Daoy (cell line): ENCODE measurements around the gene PSMB7. TPM values are rescaled to one million over a fixed set of nuclear protein-coding genes. Genes with fewer than 3 reads are reported as not detected.

Experiments
- DNase-seq: peaks from one replicate; pipeline ENCODE4 v3.0.0-alpha.2; 2015; ENCODE audit warnings: low read depth
- total RNA-seq: library from RNA; depleted of rRNA; stranded (reverse); fragments of >200 nt; shearing (Covaris generic); gene quantifications from 2 replicates; pipeline ENCODE4 v1.2.3, GENCODE V29; 2014

PSMB7 gene
- total RNA-seq, 1 experiment from 2014 or later = 640 TPM

DNA sequence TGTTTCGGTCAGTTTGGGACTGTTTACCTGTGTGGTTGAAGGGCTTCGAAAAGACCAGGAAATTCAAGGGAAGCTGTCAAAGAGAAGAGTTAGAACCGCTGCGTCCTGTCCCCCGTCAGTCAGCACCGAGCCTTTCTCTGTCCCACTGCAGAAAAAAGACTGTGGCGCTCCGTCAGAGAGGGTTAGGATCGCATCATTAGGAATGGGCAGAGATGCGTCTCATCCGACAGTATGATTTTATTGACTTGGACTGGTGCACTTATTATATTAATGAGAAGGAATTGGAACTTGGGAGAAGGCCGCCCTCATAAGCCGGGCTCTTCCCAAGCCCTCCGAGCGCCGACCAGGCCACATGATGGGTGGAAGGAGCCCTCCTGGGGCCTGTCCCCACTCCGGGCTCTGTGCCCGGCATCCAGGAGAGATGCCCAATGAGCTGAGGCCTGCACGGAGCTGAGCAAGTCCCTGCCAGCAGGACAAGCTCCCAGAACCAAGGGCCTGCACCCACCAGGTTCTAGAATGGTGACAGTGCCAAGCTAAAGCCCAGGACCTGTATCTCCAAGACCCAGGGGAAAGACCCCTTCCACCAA lies 85.9 kb downstream of the PSMB7 start:
- no peak for DNase-seq

DNA sequence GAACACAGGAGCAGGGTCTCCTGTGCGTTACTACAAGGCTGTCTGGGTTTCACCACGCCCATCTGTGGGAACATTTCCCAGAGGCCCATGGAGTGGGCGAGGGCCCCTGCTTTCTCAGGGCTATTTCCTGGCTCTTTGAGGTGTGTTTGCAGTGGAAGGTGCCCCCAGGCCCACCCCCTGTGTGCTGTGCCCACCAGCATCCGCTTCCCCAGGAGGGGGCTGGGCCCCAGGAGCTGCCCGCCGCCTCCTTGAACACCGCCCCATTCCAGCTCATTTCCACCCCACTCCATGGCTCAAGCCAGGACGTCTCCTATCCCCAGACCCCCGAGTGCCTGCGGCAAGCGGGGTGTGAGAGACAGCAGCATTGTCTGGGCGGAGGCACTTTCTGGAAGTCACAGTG lies 87.0 kb downstream of the PSMB7 start:
- no peak for DNase-seq

DNA sequence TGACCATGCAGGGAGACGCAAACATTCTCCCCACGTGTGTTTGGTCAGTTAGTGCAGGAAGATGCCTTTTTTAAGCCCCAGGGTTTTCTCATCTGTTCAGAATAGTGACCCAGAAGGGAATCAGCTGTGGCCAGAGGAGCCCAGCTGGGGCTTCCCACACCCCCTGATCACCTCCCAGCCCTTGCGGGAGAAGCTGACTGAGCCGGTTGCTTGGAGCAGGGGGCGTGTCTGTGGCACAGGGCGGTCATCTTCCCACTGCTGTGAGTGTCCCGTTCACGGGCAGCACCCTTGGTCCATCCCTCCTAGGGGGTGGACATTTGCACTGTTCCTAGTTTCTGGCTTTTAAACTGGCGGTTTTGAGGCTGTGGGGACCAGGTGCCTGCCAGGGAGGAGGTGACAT lies 87.8 kb downstream of the PSMB7 start:
- DNase-seq = no peak

DNA sequence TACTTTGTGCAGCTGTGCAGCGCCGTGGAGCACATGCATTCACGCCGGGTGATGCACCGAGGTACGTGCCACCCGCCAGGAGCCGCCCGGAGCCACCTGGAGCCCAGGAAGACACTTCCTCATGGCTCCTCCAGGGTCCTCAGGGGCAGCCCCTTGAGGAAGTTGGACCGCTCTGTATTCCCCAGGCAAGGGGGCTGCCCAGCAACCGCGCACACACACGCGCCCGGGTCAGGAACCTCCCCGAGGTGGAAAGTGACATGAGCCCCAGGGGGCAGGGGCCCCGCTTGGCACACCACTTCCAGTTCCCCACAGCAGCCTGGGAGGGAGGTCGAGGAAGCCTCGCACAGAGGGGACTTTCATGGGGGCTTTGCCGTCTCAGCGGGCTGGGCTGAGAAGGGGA lies 88.9 kb downstream of the PSMB7 start:
- DNase-seq = no peak

DNA sequence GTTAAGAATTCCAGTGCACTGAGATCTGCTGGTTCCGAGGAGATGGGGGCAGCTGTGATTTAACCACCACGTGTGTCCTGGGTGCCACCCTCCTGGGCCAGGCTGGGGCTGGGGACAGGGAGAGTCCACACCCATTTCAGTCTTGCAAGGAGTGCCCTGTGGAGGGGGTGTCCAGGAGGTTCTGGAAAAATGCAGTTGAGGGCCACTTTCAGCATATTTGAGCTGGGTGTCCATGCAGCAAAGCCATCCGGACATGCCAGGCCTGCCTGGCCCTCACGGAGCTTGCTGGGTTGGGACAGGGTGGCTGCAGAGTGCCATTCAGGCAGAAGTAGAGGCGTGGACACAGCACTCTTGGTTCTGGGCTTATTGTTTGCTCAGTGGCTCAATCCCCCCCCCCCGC lies 89.4 kb downstream of the PSMB7 start:
- no peak for DNase-seq

DNA sequence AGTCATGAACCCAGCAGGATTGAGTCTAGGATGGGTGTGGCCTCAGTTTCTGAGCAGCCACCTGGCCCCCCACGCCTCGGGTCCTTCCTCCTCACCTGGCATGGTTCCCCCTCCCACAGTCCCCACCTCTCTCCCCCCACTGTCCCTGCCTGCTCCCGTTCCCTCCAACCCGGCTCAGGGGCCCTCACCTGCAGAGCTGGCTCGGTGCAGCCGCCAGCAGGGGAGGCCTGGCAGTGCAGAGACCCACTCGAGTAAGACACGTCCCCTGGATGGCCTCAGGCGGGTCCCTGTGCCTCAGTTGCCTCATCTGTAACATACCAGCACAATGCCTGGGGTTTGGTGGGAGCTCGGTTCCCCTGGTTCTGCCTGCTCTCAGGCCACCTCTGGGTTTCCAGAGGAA lies 91.3 kb downstream of the PSMB7 start:
- DNase-seq = no peak

DNA sequence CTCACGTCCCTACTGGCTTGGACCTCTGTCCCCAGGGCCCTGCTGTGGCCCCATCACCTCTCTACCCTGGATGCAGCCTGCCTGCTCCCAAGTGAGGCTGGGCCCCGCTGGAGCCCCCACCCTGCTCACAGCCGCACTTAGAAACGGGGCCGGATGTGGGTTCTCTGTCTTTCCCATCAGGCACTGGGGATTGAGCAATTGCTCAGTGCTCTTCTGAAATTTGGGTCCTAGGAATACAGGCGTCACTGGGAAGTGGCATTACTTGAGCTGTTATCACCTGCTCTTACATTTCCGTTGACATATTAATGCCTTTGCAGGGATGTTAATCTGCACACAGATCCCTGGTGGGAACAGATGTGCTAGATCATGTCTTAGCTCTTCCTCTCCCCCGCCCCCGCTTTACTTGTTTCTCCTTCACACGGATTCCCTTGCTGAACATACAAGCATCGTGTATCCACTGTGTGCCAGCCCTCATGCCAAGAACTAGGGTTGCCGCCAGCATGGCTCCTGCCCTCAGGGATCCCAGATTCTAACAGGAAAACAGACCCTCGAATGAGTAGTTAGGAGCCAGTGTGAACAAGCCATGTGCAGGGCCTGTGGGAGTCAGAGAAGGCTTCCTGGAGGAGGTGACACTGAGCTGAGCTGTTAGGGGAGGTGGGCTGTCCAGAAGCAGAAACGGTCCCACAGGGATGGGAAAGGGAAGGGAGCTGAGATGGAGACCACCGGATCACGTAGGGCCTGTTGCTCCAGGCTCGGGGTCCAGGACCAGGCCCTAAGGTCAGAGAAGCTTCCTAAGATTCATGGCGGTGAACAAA lies 92.4 kb downstream of the PSMB7 start:
- DNase-seq = no peak

DNA sequence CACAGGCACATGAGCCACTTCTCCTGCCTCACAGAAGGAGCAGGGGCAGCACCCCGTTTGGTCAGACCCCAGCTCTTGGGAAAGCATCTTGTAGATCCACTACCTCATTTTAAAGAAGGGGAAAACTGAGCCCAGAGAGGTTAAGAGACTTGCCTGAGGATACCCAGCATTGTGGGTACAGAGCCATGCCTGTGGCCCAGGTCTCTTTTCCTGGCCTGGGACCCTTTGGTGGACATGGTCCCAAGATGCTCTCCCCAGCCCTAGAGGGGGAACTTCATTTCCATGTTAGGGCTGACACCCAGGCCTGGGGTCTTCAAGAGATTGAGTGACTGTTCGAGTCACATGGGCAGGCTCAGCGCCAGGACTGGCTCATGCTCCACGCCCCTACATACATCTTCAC lies 93.3 kb downstream of the PSMB7 start:
- DNase-seq = no peak

DNA sequence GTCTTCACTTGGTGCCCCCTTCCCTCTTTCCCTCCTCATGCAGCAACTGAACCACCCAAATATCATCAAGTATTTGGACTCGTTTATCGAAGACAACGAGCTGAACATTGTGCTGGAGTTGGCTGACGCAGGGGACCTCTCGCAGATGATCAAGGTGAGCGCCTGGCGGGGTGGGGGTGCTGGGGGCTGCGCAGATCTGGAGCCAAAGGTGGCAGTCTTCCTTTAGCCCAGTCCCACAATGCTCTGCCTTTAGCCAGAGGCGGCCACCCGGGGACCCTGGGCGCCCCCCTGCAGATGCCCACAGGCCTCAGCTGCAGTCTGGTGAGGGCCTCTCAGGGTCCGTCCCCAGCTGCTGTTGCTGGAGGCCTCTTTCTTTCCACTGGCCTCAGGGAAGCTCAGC lies 93.8 kb downstream of the PSMB7 start:
- DNase-seq = no peak

DNA sequence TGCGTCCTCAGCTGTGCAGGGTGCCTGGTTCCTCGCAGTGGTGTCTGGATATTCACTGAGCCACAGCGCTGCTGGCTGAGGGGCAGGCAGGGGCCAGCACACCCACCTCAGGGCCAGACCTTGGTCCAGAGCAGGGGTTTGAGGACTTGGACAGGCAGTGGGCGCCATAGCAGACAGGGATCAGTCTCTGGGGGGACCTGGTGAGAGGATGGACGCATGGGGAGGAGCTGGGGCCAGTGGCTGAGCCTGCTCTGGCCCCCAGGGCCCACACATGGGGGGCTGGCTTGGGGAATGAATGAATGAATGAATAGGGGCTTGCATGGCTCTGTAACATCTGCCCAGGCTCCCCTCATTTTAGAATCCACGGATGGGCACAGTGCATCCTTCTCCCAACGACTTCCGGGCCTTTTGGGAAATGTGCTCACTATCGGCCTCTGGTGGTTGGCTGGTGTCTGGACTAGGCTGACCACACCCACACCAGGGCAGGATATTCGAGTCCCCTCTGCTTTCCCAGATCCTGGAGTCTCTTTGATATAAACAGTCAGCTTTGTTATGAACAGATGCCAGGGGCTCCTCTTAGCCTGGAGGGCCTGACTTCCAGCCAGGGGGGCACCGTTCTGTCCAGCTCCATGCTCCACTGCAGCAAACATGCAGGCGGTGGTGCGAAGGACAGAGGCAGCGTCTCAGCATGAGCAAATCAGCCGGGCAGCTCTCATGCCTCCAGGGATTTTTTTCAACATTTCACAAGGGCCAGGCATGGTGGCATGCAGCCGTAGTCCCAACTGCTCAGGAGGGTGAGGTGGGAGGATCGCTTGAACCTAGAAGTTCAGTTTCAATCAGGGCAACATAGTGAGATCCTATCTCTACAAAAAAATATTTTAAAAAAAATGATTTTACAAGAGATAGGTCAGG lies 94.9 kb downstream of the PSMB7 start:
- DNase-seq = peak; percentile 78

DNA sequence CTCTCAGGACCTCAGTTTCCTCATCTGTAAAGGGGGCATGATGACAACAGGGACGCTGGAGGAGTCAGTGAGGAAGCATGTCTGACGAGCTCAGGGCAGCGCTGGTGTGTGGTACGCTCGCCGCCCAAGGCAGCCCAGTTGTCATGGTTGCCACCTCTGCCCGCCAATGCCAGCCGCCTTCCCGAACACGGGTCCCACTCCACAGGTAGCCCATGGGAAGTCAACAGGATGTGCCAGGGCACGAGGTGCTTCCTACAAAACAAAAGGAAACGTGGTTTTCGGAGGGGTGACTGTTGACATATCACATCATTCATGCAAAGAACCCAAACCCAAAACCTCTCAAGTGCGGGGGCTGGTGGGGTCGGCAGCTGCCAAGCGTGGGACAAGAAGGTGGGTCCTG lies 99.4 kb downstream of the PSMB7 start:
- no peak for DNase-seq

DNA sequence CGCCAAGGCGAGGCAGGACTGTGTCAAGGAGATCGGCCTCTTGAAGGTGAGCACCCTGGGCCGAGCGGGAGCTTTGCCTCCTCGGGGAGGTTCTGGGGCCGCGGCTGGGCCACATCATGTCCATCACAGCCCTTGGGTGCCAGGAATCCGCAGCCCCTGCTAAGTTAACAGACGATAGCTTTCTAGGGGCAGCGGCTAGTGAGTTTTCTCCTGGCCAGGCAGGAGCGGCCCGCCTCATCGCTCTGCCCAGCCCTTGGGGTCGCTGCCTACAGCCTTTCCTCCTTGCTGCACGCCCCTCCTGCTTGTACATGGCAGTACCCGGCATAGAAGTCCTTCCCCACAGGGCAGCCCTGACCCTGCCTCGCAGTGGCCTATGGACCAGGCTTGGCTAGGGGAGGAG lies 101.3 kb downstream of the PSMB7 start:
- no peak for DNase-seq

DNA sequence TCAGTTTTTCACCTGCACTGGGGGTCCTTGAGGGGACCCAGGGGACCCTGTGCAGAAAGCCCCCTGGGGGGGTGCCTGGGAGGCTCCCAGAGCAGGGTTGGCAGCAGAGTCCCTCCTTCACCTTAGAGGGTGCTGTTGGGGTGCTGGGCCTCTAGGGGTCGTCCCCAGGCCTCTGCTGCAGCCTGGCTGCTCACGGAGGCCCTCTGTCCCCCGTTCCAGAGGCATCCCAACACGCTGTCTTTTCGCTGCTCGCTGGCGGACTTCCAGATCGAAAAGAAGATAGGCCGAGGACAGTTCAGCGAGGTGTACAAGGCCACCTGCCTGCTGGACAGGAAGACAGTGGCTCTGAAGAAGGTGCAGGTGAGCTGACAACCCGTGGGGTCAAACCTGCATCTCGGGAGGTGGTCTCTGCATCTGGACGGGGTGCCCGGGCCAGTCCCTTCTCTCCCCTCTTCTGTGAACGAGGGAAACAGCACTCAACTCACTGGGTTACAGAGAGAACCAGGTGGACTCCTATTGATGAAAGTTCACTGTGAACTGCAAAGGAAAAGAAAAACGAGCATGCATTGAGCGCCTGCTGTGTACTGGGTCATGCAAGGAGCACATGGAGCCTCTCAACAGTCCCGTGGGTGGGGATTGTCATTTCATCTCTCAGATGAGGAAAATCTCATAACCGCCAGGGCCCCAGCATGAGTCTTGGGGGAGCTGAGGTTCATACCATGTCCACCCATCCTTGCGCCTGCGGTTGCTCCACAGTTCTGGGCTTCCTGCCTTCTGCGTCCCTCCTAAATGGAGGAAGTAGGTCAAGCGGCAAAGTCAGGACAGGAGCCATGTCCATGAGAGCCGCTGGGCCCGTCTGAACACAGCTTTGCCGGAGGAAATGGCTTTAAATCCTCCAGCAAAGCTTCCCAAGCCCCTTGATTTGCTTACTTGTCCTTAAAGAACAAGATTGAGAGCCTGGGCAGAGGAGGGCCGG lies 102.7 kb downstream of the PSMB7 start:
- no peak for DNase-seq

DNA sequence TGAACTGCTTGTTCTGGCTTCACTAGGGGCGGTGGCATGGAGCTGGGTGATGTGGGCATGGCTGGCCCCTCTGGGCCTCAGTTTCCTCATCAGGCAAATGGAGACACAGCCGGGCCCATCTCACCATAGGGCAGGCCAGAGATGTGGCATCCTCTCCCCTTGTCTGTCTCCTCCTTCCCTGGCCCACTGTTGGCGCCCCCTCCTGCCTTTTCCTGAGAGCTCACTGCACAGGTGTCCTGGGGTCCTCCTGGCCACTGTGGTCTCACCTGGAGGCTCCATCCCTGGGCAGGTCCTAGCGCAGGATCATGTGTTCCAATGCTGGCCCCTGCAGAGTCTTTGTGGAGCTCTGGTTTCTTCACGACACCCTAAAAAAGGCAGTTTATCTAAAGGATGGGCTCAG lies 104.0 kb downstream of the PSMB7 start:
- no peak for DNase-seq

DNA sequence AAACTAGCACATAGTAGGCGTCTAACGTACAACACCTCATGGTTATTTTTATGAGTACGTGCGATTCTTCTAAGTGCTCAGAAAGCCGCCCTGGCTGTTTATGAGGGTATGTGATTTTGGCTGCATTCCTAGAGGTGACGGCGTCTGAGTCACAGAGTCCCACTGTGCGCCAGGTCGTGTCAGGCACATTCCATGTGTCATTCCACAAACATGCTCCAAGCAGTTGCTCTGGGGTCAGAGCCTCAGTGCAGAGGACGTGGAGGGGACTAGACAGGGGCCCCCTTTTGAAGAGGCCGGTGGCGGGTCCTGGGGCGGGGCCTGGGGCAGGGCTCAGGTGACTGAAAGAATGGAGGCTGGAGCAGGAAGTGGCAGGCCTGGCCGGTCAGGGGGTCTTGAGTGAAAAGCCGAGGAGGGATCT lies 105.6 kb downstream of the PSMB7 start:
- DNase-seq = peak; percentile 99

DNA sequence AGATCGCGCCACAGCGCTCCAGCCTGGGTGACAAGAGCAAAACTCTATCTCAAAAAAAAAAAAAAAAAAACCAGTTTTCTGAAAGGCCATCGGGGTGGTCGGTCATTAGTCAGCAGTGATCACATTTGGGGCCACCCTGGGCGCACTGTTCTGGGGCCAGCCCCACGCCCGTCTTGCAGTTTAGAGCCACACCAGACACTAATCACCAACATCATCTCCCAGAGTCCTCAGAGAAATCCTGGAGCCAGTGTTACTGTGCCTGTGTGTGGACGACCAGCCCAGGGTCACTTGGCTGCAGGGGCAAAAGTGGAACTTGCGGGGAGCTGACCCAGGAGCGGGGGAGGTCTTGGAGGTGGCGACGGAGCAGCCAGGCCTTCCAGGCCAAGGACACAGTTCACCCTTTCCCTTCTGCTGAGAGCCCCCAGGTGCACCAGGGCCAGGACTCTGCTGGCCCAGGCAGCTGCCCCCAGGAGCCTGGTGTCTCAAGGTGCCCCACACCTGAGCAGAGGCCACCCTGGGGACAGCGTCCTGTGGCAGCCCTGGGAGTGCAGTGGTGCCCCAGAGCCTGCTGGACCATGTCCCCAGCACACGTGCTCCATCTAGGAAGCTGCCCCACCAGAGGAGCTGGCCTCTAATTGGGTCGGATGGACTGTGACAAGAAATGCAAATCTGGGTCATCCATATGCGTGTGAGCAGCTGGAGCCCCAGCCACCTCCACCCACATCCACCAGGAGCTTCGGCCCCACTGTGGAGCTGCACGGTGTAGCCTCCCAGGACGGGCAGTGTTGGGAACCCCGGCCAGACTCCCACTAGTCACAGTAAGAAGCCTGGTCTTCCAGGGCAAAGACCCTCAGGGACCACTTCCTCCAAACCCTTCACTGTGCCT lies 106.4 kb downstream of the PSMB7 start:
- no peak for DNase-seq

DNA sequence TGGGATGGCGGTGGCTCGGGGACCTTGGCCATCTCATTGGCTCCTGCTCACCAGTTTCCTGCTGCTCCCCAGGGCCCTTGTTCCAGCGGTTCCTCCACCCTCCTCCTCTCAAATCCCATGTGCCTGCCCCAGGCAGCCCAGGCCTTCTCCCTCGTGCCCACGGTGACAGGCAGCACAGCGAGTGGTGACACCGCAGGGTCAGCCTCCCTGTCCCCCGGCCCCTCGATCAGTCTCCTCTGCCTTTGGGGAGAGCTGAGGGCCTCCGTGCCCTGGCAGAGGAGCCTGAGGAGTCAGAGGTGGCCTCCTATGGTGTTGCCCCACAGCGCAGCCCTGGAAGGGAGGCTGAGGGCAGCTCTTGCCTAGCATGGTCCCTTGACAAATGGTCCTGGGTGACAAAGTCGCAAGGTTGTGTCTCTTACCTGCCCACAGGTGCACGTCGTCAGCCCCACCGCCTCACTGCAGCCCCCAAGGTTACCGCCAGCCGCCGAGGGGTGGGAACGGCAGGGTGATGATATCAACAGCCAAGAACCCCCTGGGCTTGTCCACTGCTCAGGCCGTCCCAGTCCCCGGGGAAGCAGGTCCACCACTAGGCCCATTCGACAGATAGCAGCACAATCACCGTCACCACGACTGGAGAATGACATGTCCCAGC lies 107.7 kb downstream of the PSMB7 start:
- DNase-seq = no peak

DNA sequence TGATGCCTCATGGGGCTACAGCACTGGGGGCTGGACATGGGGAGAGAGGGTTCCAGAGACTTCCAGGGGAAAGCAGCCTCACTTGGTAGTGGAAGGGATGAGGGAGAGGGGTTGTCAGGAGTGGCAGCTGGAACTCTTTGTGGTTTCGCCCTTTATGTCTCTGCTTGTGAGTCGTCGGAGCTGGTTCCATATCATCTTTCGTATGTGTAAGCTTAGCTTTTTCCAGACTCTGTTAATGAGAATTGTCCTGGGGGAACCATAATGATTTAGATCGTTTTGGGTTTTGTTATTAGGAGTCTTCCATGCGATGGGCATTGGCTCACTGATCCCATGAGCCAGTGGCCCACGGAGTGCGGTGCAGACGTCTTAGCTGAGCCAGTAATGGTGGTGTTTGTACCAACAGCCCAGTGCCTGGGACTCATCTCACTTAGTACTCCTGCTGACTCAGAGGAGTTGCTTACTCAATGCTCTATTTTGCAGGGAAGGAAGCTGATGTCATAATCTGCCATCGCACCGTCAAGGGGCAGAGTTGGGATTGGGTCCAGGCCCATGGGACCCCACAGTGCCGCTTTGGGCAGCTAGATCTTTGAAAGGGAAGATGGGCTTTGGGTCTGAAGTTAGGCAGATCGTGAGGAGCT lies 109.0 kb downstream of the PSMB7 start:
- peak; percentile 92 for DNase-seq

DNA sequence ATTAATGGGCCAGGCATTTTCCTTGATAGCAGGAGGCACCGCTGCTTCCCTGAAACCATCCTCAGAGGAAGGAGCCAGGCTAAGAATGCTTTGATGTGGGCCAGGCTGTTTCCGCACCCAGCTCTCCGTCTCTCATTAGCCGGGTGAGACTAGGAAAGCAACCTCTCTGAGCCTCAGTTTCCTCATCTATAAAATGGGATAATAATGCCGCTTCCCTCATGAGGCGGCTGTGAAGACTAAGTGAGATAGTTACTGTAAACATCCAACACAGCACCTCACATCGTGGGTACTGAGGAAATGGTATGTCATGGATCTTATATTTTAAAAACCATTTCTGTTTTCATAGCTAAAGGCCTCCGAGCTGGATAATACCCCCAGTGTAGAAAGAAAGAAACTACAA lies 111.0 kb downstream of the PSMB7 start:
- DNase-seq = no peak
